Smooth muscle cell (in vitro differentiated cells): ENCODE measurements around the gene DCAF5. TPM values are rescaled to one million over a fixed set of nuclear protein-coding genes. Genes with fewer than 3 reads are reported as not detected.

Experiments used
- DNase-seq: peaks from one replicate; lab custom pipeline; 2025; ENCODE audit not compliant: unreplicated experiment; lab: John Stamatoyannopoulos, UW
- H2AFZ ChIP-seq: fragments of 200-600 bp; sonication (generic); 2 replicates; pipeline ENCODE4 v1.6.0; 2016; ENCODE audit warnings: antibody characterized with exemption, low read depth, mild to moderate bottlenecking
- H3F3A ChIP-seq: fragments of 200-600 bp; sonication (generic); 2 replicates; pipeline ENCODE4 v1.6.0; 2017; ENCODE audit warnings: antibody characterized with exemption, low read depth
- H3K27ac ChIP-seq: fragments of 200-600 bp; sonication (generic); 2 replicates; pipeline ENCODE4 v1.5.1; 2016; ENCODE audit warnings: low read depth, mild to moderate bottlenecking
- H3K27me3 ChIP-seq: fragments of 200-600 bp; sonication (generic); 2 replicates; pipeline ENCODE4 v1.6.1; 2016; ENCODE audit warnings: low read depth, mild to moderate bottlenecking
- H3K36me3 ChIP-seq: fragments of 200-600 bp; sonication (generic); 2 replicates; pipeline ENCODE4 v1.5.1; 2016; ENCODE audit warnings: low read depth
- H3K4me1 ChIP-seq: fragments of 200-600 bp; sonication (generic); 2 replicates; pipeline ENCODE4 v1.5.1; 2016; ENCODE audit warnings: low read depth
- H3K4me2 ChIP-seq: fragments of 200-600 bp; sonication (generic); 2 replicates; pipeline ENCODE4 v1.6.0; 2016; ENCODE audit warnings: mild to moderate bottlenecking
- H3K4me3 ChIP-seq: fragments of 200-600 bp; sonication (generic); 2 replicates; pipeline ENCODE4 v1.5.1; 2016; ENCODE audit warnings: mild to moderate bottlenecking
- H3K79me2 ChIP-seq: fragments of 200-600 bp; sonication (generic); 2 replicates; pipeline ENCODE4 v1.6.0; 2016; ENCODE audit warnings: low read depth, mild to moderate bottlenecking
- H3K9ac ChIP-seq: fragments of 200-600 bp; sonication (generic); 2 replicates; pipeline ENCODE4 v1.6.0; 2016; ENCODE audit warnings: low read depth
- H3K9me3 ChIP-seq: fragments of 200-600 bp; sonication (generic); replicated peaks from 2 replicates; pipeline ENCODE4 v1.5.1; 2016; ENCODE audit warnings: low read depth
- H4K20me1 ChIP-seq: fragments of 200-600 bp; sonication (generic); 2 replicates; pipeline ENCODE4 v1.6.0; 2016; ENCODE audit warnings: low read depth
- WGBS: methylation state at CpG from one replicate; pipeline ENCODE4 v1.1.7; 2016; ENCODE audit warnings: low lambda C conversion rate; 5-methylcytosine and 5-hydroxymethylcytosine counted together
- polyA plus RNA-seq: library from polyadenylated mRNA; unstranded; fragments of >200 nt; fragmentation: Nextera tagmentation; extraction: Ambion mirVana; gene quantifications from 2 replicates; pipeline ENCODE4 v1.2.1, GENCODE V29; 2016
- total RNA-seq: library from RNA; depleted of rRNA; stranded (reverse); fragments of >200 nt; gene quantifications from 2 replicates; pipeline ENCODE4 v1.2.3, GENCODE V29; 2014
- TF ChIP-seq, protein P1 (sequence below): fragments of 200-600 bp; sonication (generic); IDR thresholded peaks from 2 replicates; pipeline ENCODE4 v1.5.1; 2017; ENCODE audit warnings: borderline replicate concordance, mild to moderate bottlenecking, antibody characterized with exemption; ENCODE audit not compliant: insufficient read depth, poor library complexity, severe bottlenecking

The DCAF5 gene
- total and polyA plus RNA-seq, 2 experiments from 2014 or later: 23.0 to 45.4 TPM

- no peaks in the 10 kb centered on the region for H3K9me3 ChIP-seq
- H4K20me1 ChIP-seq: peaks cover 100% of the 10 kb centered on the region
- H3K4me1 ChIP-seq: peaks cover 28% of the 10 kb centered on the region
- no peak overlapping the region for H3K4me3 ChIP-seq
- H2AFZ ChIP-seq: no peak overlapping the region
- WGBS: 22% methylated on average over 7 of the region's 7 CpGs
- TF ChIP-seq, protein P1, sequence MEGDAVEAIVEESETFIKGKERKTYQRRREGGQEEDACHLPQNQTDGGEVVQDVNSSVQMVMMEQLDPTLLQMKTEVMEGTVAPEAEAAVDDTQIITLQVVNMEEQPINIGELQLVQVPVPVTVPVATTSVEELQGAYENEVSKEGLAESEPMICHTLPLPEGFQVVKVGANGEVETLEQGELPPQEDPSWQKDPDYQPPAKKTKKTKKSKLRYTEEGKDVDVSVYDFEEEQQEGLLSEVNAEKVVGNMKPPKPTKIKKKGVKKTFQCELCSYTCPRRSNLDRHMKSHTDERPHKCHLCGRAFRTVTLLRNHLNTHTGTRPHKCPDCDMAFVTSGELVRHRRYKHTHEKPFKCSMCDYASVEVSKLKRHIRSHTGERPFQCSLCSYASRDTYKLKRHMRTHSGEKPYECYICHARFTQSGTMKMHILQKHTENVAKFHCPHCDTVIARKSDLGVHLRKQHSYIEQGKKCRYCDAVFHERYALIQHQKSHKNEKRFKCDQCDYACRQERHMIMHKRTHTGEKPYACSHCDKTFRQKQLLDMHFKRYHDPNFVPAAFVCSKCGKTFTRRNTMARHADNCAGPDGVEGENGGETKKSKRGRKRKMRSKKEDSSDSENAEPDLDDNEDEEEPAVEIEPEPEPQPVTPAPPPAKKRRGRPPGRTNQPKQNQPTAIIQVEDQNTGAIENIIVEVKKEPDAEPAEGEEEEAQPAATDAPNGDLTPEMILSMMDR: peak; percentile 97
- H3K4me2 ChIP-seq: peak overlapping the region; percentile 33
- DNase-seq: no peak
- H3K27ac ChIP-seq: peak overlapping the region; percentile 0
- H3K9ac ChIP-seq: no peak overlapping the region
- no peaks in the 10 kb centered on the region for H3K36me3 ChIP-seq
- H3F3A ChIP-seq: peaks cover 6% of the 10 kb centered on the region
- H3K27me3 ChIP-seq: no peaks in the 10 kb centered on the region
- H3K79me2 ChIP-seq: peaks cover 83% of the 10 kb centered on the region
These were observed 23.5 kb downstream of the DCAF5 start for GRCh38 chr14:69129264-69129880.

GRCh38 chr14:69118305-69118704 lies 34.6 kb downstream of the DCAF5 start:
- DNase-seq: no peak
- WGBS: 97% methylated on average over 1 of the region's 1 CpG
- Histone ChIP-seq H3F3A (peaks cover 6% of the 10 kb centered on the region), H3K27me3 (no peaks in the 10 kb centered on the region), H2AFZ (no peak overlapping the region), H3K27ac (no peak overlapping the region), H3K4me1 (no peaks in the 10 kb centered on the region), H3K4me3 (no peak overlapping the region), H3K9me3 (no peaks in the 10 kb centered on the region), H3K79me2 (peaks cover 31% of the 10 kb centered on the region), H4K20me1 (peaks cover 93% of the 10 kb centered on the region), H3K9ac (no peak overlapping the region), H3K36me3 (peaks cover 3% of the 10 kb centered on the region), H3K4me2 (no peak overlapping the region)
- TF ChIP-seq, protein P1: no peak

- no peaks in the 10 kb centered on the region for H3K27me3 ChIP-seq
- H3K9ac ChIP-seq: no peak overlapping the region
- peaks cover 3% of the 10 kb centered on the region for H3K36me3 ChIP-seq
- H2AFZ ChIP-seq: no peak overlapping the region
- DNase-seq: no peak
- H3F3A ChIP-seq: peaks cover 6% of the 10 kb centered on the region
- H3K79me2 ChIP-seq: peaks cover 20% of the 10 kb centered on the region
- 91% methylated on average over 6 of the region's 6 CpGs for WGBS
- H4K20me1 ChIP-seq: peaks cover 93% of the 10 kb centered on the region
- no peak overlapping the region for H3K27ac ChIP-seq
- no peak overlapping the region for H3K4me2 ChIP-seq
- H3K4me3 ChIP-seq: no peak overlapping the region
- no peaks in the 10 kb centered on the region for H3K4me1 ChIP-seq
- TF ChIP-seq, protein P1: no peak
- H3K9me3 ChIP-seq: no peaks in the 10 kb centered on the region
These were observed 35.7 kb downstream of the DCAF5 start for GRCh38 chr14:69117020-69117767.
